Measurements from ENCODE around the gene HAPSTR1.

DNA sequence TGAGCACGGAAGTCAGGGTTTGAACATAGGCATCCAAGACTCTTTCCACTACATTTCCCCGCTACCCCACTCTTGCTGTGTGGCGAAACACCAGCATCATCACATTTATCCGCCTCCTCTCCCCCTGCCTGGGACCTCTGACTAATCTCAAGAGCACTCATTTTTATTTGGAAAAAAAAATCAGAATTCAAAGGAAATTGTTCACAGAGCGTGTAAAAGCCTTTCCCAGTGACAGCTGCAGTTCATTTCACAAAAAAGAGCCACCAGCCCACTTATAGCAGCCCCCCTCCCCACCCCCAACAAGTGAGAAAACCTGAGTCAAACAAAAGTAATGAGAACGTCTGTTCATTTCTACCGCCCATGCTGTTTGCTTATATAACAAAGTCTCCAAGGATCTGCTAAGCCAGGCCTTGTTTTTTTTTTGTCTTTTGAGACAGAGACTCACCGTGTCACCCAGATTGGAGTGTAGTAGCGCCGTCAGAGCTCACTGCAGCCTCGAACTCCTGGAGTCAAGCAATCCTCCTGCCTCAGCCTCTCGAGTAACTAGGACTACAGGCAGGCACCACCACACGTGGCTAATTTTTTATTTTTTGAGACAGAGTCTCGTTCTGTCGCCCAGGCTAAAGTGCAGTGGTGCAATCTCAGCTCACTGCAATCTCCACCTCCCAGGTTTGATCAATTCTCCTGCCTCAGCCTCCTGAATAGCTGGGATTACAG lies 48.3 kb upstream of the HAPSTR1 start:
- TF ChIP-seq, protein P1, sequence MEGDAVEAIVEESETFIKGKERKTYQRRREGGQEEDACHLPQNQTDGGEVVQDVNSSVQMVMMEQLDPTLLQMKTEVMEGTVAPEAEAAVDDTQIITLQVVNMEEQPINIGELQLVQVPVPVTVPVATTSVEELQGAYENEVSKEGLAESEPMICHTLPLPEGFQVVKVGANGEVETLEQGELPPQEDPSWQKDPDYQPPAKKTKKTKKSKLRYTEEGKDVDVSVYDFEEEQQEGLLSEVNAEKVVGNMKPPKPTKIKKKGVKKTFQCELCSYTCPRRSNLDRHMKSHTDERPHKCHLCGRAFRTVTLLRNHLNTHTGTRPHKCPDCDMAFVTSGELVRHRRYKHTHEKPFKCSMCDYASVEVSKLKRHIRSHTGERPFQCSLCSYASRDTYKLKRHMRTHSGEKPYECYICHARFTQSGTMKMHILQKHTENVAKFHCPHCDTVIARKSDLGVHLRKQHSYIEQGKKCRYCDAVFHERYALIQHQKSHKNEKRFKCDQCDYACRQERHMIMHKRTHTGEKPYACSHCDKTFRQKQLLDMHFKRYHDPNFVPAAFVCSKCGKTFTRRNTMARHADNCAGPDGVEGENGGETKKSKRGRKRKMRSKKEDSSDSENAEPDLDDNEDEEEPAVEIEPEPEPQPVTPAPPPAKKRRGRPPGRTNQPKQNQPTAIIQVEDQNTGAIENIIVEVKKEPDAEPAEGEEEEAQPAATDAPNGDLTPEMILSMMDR (IDR thresholded peaks at IDR 0.05; ENCODE audit: borderline replicate concordance, extremely low read depth, low read length, poor library complexity, severe bottlenecking) = no peak
- no peak for TF ChIP-seq EZH2 (IDR thresholded peaks at IDR 0.05; ENCODE audit: borderline replicate concordance, low read depth, low read length, severe bottlenecking)
